Testis (tissue), 3 donors: ENCODE measurements around the gene ADGRA1. TPM values are rescaled to one million over a fixed set of nuclear protein-coding genes. Genes with fewer than 3 reads are reported as not detected.

Experiments used
- DNase-seq: peaks from one replicate; pipeline ENCODE4 v3.0.0-alpha.2; 2019
- H3K27ac ChIP-seq, 2 donors: fragments of 200-600 bp; sonication (generic); one replicate each; pipeline ENCODE4 v1.5.1; 2019
- H3K27me3 ChIP-seq: fragments of 200-600 bp; sonication (generic); one replicate; pipeline ENCODE4 v1.5.1; 2019
- H3K36me3 ChIP-seq: fragments of 200-600 bp; sonication (generic); one replicate; pipeline ENCODE4 v1.5.1; 2017; ENCODE audit warnings: low read depth; ENCODE audit errors: missing control alignments
- H3K4me1 ChIP-seq: fragments of 200-600 bp; sonication (generic); one replicate; pipeline ENCODE4 v1.5.1; 2019
- H3K4me3 ChIP-seq, 2 donors: fragments of 200-600 bp; sonication (generic); one replicate each; pipeline ENCODE4 v1.5.1; 2017 to 2019
- H3K9me3 ChIP-seq: fragments of 200-600 bp; sonication (generic); one replicate; pipeline ENCODE4 v1.5.1; 2017
- POLR2A ChIP-seq: fragments of 450-650 bp; IDR thresholded peaks from one replicate; pipeline ENCODE4 v1.6.1; 2017; ENCODE audit warnings: antibody characterized with exemption, mild to moderate bottlenecking, moderate library complexity
- WGBS, 2 donors: methylation state at CpG; one replicate each; pipeline ENCODE4 v1.1.5; 2018; 5-methylcytosine and 5-hydroxymethylcytosine counted together
- intact Hi-C: fragments of 100-400 bp; cut with DNase I; formaldehyde crosslinking; loops from one replicate; pipeline ENCODE4 v1.15.1; 2023; ENCODE audit warnings: low total_unique reads
- polyA plus RNA-seq: library from polyadenylated mRNA; stranded (reverse); fragments of 350-450 nt; fragmentation: Illumina TruSeq; extraction: RNeasy Lipid Tissue Mini Kit (QIAGEN cat#74804); gene quantifications from one replicate; pipeline ENCODE4 v1.2.3, GENCODE V29; 2014; ENCODE audit warnings: low read depth, low replicate concordance; ENCODE audit not compliant: insufficient read depth
- total RNA-seq, 2 donors: library from RNA; depleted of rRNA; stranded (reverse); fragments of >200 nt; gene quantifications; one replicate each; pipeline ENCODE4 v1.2.3, GENCODE V29; 2016
- TF ChIP-seq, protein P1 (sequence below), 3 experiments: fragments of 450-650 bp in 2 of 3; fragments of 200-600 bp in 1 of 3; sonication (generic) in 1 of 3; IDR thresholded peaks; one replicate each; pipeline ENCODE4 v1.5.1; 2016 to 2019; ENCODE audit warnings: antibody characterized with exemption in 3 of 3, mild to moderate bottlenecking in 2 of 3, moderate library complexity in 1 of 3

Gene ADGRA1
- total and polyA plus RNA-seq, 3 donors from 2014 or later, result 0.95 to 1.4 (median 1.1) TPM

- Histone ChIP-seq H3K4me1 (no peaks in the 10 kb centered on the region), H3K27ac (no peak overlapping the region), H3K27me3 (no peaks in the 10 kb centered on the region), H3K4me3 (no peak overlapping the region), H3K36me3 (no peaks in the 10 kb centered on the region), H3K9me3 (no peaks in the 10 kb centered on the region)
- TF ChIP-seq, protein P1, sequence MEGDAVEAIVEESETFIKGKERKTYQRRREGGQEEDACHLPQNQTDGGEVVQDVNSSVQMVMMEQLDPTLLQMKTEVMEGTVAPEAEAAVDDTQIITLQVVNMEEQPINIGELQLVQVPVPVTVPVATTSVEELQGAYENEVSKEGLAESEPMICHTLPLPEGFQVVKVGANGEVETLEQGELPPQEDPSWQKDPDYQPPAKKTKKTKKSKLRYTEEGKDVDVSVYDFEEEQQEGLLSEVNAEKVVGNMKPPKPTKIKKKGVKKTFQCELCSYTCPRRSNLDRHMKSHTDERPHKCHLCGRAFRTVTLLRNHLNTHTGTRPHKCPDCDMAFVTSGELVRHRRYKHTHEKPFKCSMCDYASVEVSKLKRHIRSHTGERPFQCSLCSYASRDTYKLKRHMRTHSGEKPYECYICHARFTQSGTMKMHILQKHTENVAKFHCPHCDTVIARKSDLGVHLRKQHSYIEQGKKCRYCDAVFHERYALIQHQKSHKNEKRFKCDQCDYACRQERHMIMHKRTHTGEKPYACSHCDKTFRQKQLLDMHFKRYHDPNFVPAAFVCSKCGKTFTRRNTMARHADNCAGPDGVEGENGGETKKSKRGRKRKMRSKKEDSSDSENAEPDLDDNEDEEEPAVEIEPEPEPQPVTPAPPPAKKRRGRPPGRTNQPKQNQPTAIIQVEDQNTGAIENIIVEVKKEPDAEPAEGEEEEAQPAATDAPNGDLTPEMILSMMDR (IDR thresholded peaks at IDR 0.05), result no peak
- TF ChIP-seq POLR2A, result no peak
- 55 to 73% methylated on average over 4 to 12 of the region's 13 CpGs for WGBS, 2 donors
- intact Hi-C loops, result no loop called here
- DNase-seq, result no peak
Observed at GRCh38 chr10:133040198-133040597, 47.5 kb upstream of the ADGRA1 start.

DNA sequence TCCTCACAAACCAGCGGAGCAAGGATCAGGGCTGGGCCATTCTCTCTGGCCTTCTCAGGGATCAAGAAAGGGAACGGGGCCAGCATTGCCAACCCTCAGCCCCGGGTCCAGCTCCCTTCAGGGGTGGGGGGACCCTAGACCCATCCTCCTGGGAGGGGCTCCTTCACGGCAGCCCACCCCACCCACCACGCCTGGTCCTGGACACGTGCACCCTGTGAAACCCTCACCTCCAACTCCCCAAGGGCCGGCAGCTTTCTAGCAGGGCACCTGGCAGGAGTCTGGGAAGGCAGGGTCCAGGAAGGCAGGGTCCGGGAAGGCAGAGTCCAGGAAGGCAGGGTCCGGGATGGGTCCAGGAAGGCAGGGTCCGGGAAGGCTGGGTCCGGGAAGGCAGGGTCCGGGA, 46.6 kb upstream of the ADGRA1 start:
- no peak overlapping the region for H3K27ac ChIP-seq
- H3K4me3 ChIP-seq, result no peak overlapping the region
- H3K27me3 ChIP-seq, result no peaks in the 10 kb centered on the region
- no peaks in the 10 kb centered on the region for H3K9me3 ChIP-seq
- intact Hi-C loops, result no loop called here
- WGBS, 2 donors, result 88 to 90% methylated on average over 12 of the region's 12 CpGs
- no peaks in the 10 kb centered on the region for H3K36me3 ChIP-seq
- DNase-seq, result no peak
- H3K4me1 ChIP-seq, result no peaks in the 10 kb centered on the region
- no peak for TF ChIP-seq POLR2A
- TF ChIP-seq, protein P1 (IDR thresholded peaks at IDR 0.05), result no peak

- no peak for DNase-seq
- H3K4me1 ChIP-seq, result no peaks in the 10 kb centered on the region
- 94% methylated on average over 17 of the region's 17 CpGs for WGBS, 2 donors
- no peak overlapping the region for H3K4me3 ChIP-seq
- no peaks in the 10 kb centered on the region for H3K27me3 ChIP-seq
- H3K27ac ChIP-seq, result no peak overlapping the region
- TF ChIP-seq POLR2A, result no peak
- TF ChIP-seq, protein P1 (IDR thresholded peaks at IDR 0.05), result no peak
- no peaks in the 10 kb centered on the region for H3K9me3 ChIP-seq
- intact Hi-C loops, result no loop called here
- H3K36me3 ChIP-seq, result no peaks in the 10 kb centered on the region
Observed at GRCh38 chr10:133042061-133042460, 45.7 kb upstream of the ADGRA1 start.

GRCh38 chr10:133042816-133043215, 44.9 kb upstream of the ADGRA1 start:
- Histone ChIP-seq H3K27ac (no peak overlapping the region), H3K27me3 (no peaks in the 10 kb centered on the region), H3K4me1 (no peaks in the 10 kb centered on the region), H3K36me3 (no peaks in the 10 kb centered on the region), H3K4me3 (no peak overlapping the region), H3K9me3 (no peaks in the 10 kb centered on the region)
- intact Hi-C loops, result no loop called here
- 73 to 89% methylated on average over 3 to 18 of the region's 18 CpGs for WGBS, 2 donors
- no peak for DNase-seq
- TF ChIP-seq, protein P1 (IDR thresholded peaks at IDR 0.05), result no peak
- no peak for TF ChIP-seq POLR2A

GRCh38 chr10:133043541-133044225, 44.0 kb upstream of the ADGRA1 start:
- DNase-seq, result no peak
- Histone ChIP-seq H3K27me3 (no peaks in the 10 kb centered on the region), H3K4me3 (no peak overlapping the region), H3K9me3 (no peaks in the 10 kb centered on the region), H3K4me1 (no peaks in the 10 kb centered on the region), H3K27ac (no peak overlapping the region), H3K36me3 (no peaks in the 10 kb centered on the region)
- intact Hi-C loops, result no loop called here
- no peak for TF ChIP-seq POLR2A
- TF ChIP-seq, protein P1 (IDR thresholded peaks at IDR 0.05), result no peak
- WGBS, 2 donors, result 75% methylated on average over 7 to 17 of the region's 18 CpGs
